NT2/D1 (cell line): Measurements from ENCODE around the gene SLC25A39.

Experiments
- SUZ12 ChIP-seq: IDR thresholded peaks from 2 replicates; pipeline ENCODE4 v1.6.1; 2011; ENCODE audit not compliant: insufficient read length, insufficient read depth; ENCODE audit errors: extremely low read depth
- YY1 ChIP-seq: IDR thresholded peaks from 2 replicates; pipeline ENCODE4 v1.6.1; 2011; ENCODE audit not compliant: insufficient read length, insufficient read depth

DNA sequence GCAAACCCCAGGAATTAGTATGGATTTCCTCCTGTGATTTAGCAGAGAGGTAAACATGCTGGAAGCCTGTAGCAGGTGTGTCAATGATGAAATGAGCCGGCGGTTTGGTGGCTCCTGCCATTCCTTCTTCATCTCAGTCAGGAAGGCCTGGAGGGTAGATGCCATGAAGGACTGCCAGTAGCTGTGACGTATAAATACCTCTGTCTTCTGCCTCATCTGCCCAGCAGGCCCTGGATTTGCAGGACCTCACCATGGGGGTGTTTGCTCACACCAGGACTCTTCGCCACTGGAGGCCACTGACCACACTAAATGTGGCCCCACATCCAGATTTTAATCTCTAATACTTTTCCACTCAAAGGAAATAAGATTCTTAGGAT is 40.6 kb downstream of the SLC25A39 start:
- TF ChIP-seq YY1 (no peak), SUZ12 (no peak)
